GM23248 (cell line): ENCODE results near the gene SETD6. TPM values are rescaled to one million over a fixed set of nuclear protein-coding genes. Genes with fewer than 3 reads are reported as not detected.

Experiments used
- DNase-seq: peaks from one replicate; pipeline ENCODE4 v3.0.0-alpha.2; 2015
- H2AFZ ChIP-seq: fragments of 200-600 bp; sonication (generic); 2 replicates; pipeline ENCODE4 v1.6.1; 2016; ENCODE audit warnings: antibody characterized with exemption
- H3F3A ChIP-seq: fragments of 200-600 bp; sonication (generic); 2 replicates; pipeline ENCODE4 v1.6.1; 2016; ENCODE audit warnings: mild to moderate bottlenecking, antibody characterized with exemption, mixed run types; ENCODE audit not compliant: insufficient read depth
- H3K27ac ChIP-seq: fragments of 200-600 bp; sonication (generic); 2 replicates; pipeline ENCODE4 v1.5.1; 2016; ENCODE audit warnings: mild to moderate bottlenecking
- H3K27me3 ChIP-seq: fragments of 200-600 bp; sonication (generic); replicated peaks from 2 replicates; pipeline ENCODE4 v1.6.1; 2016; ENCODE audit warnings: mild to moderate bottlenecking; ENCODE audit not compliant: insufficient read depth
- H3K36me3 ChIP-seq: fragments of 200-600 bp; sonication (generic); 2 replicates; pipeline ENCODE4 v1.6.1; 2016; ENCODE audit warnings: low read depth, mild to moderate bottlenecking
- H3K4me1 ChIP-seq: fragments of 200-600 bp; sonication (generic); 2 replicates; pipeline ENCODE4 v1.6.1; 2016; ENCODE audit warnings: mild to moderate bottlenecking; ENCODE audit not compliant: insufficient read depth
- H3K4me2 ChIP-seq: fragments of 200-600 bp; sonication (generic); one replicate; pipeline ENCODE4 v1.6.1; 2016; ENCODE audit warnings: mild to moderate bottlenecking; ENCODE audit not compliant: unreplicated experiment
- H3K4me3 ChIP-seq: fragments of 200-600 bp; sonication (generic); 2 replicates; pipeline ENCODE4 v1.5.1; 2016; ENCODE audit warnings: mild to moderate bottlenecking
- H3K79me2 ChIP-seq: fragments of 200-600 bp; sonication (generic); 2 replicates; pipeline ENCODE4 v1.6.1; 2016; ENCODE audit warnings: mild to moderate bottlenecking; ENCODE audit not compliant: insufficient read depth
- H3K9ac ChIP-seq: fragments of 200-600 bp; sonication (generic); 2 replicates; pipeline ENCODE4 v1.6.1; 2016; ENCODE audit warnings: mild to moderate bottlenecking
- H3K9me2 ChIP-seq: fragments of 200-600 bp; sonication (generic); 2 replicates; pipeline ENCODE4 v1.6.1; 2016; ENCODE audit warnings: mixed run types, mild to moderate bottlenecking, moderate library complexity; ENCODE audit not compliant: insufficient read depth
- H3K9me3 ChIP-seq: fragments of 200-600 bp; sonication (generic); one replicate; pipeline ENCODE4 v1.6.1; 2017; ENCODE audit warnings: low read depth
- H4K20me1 ChIP-seq: fragments of 200-600 bp; sonication (generic); 2 replicates; pipeline ENCODE4 v1.6.0; 2016; ENCODE audit not compliant: insufficient read depth
- EZH2 ChIP-seq: fragments of 200-600 bp; sonication (generic); IDR thresholded peaks from 2 replicates; pipeline ENCODE4 v1.6.1; 2018; ENCODE audit warnings: antibody characterized with exemption, mild to moderate bottlenecking; ENCODE audit not compliant: insufficient read depth, poor library complexity, severe bottlenecking
- EZH2phosphoT487 ChIP-seq: fragments of 200-600 bp; sonication (generic); IDR thresholded peaks from 2 replicates; pipeline ENCODE4 v1.6.1; 2018; ENCODE audit warnings: antibody characterized with exemption, moderate library complexity, mild to moderate bottlenecking, low read depth; ENCODE audit not compliant: insufficient read depth
- WGBS, 2 experiments: methylation state at CpG; one replicate each; pipeline ENCODE4 v1.1.6; 2015 to 2017; ENCODE audit warnings: low lambda C conversion rate in 2 of 2, low coverage in 1 of 2; ENCODE audit errors: missing lambda C conversion rate in 2 of 2; 5-methylcytosine and 5-hydroxymethylcytosine counted together
- in situ Hi-C: fragments of 300-500 bp; cut with MboI; formaldehyde crosslinking; loops from 2 replicates; pipeline ENCODE4 v1.15.0; 2020
- polyA plus RNA-seq: library from polyadenylated mRNA; unstranded; fragments of >200 nt; fragmentation: Nextera tagmentation; extraction: Ambion mirVana; gene quantifications from 2 replicates; pipeline ENCODE4 v1.2.1, GENCODE V29; 2016
- total RNA-seq: library from RNA; depleted of rRNA; stranded (reverse); fragments of >200 nt; shearing (Covaris generic); gene quantifications from 2 replicates; pipeline ENCODE4 v1.2.3, GENCODE V29; 2014

Gene SETD6
- total and polyA plus RNA-seq, 2 experiments from 2014 or later: 9.4 to 11.5 TPM

DNA sequence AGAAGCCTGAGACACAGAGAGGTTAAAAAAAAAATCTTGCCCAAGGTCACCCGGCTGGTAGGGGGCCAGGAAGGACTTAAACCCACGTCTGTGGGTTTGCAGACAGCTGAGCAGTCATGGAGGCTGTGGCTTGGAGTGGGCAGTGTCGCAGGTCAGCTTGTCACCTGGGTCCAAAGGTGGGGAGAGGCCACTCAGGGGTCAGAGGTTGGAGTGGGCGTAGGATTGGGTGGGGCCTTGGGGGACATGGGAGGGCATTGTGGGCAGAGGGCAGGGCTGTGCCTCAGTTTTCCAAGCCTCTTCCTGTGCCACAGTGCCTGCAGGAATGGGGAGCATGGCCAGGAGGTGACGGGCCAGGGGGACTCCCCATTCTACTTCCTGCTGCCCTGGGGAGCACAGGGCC is 17.4 kb upstream of the SETD6 start:
- Histone ChIP-seq H4K20me1 (no peaks in the 10 kb centered on the region), H3K4me1 (0 out of 2 replicates have a peak, but pooled peaks cover 8% of the 10 kb centered on the region), H3K9me3 (no peaks in the 10 kb centered on the region), H3F3A (no peaks in the 10 kb centered on the region), H3K27ac (no peak overlapping the region), H3K36me3 (no peaks in the 10 kb centered on the region), H2AFZ (no peak overlapping the region), H3K4me2 (no peak overlapping the region), H3K9ac (no peak overlapping the region), H3K4me3 (no peak overlapping the region), H3K79me2 (no peaks in the 10 kb centered on the region), H3K9me2 (no peaks in the 10 kb centered on the region), H3K27me3 (peaks cover 3% of the 10 kb centered on the region; the same call in 1 of the 2 replicates)
- 74 to 77% methylated on average over 5 of the region's 5 CpGs for WGBS, 2 experiments
- TF ChIP-seq EZH2 (no peak), EZH2phosphoT487 (no peak)
- DNase-seq: no peak
- in situ Hi-C loops: loop anchor here (25.0 kb wide), 1 partner anchor 486 kb away; the partner anchor contains the start of genes USB1 and ZNF319

DNA sequence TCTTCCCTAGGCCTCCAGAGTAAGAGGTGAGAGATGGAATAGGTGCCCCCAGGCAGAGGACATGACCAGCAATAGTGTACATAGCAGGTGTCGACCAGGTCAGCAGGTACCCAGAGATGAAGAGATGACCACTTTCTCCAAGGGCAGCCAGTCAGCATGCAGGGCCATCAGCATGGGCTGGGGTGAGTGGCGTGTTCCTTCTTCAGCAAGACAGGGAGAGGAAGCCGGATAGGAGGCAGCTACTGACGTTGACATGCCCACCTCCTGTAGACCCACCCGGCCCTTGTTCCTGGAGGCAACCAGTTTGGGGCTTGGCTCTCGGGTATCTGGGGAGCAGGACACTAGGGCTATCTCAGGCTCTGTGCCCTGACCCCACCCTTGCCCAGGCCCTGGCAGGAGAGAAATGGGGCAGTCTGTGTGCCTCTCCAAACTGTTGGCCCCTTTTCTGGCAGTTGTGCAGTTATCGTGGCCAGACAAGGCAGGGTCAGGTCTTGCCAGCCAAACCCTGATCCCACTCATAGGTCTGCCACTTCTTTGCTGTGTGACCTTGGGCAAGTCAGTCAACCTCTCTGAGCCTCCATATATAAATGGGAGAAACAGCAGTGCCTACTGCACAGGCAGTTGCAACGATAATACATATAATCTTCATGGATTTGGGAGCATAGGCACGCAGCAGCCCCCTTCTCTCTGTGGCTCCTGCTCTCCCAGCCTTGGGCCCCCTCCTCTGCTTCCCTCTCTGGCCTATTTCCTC is 16.8 kb upstream of the SETD6 start:
- Histone ChIP-seq H3K9me2 (no peaks in the 10 kb centered on the region), H3K79me2 (no peaks in the 10 kb centered on the region), H3K27ac (no peak overlapping the region), H3K4me3 (no peak overlapping the region), H3F3A (no peaks in the 10 kb centered on the region), H3K4me2 (no peak overlapping the region), H3K36me3 (no peaks in the 10 kb centered on the region), H3K4me1 (0 out of 2 replicates have a peak, but pooled peaks cover 8% of the 10 kb centered on the region), H3K9me3 (no peaks in the 10 kb centered on the region), H2AFZ (no peak overlapping the region), H4K20me1 (no peaks in the 10 kb centered on the region), H3K9ac (no peak overlapping the region), H3K27me3 (peaks cover 3% of the 10 kb centered on the region; the same call in 1 of the 2 replicates)
- in situ Hi-C loops: loop anchor here (25.0 kb wide), 1 partner anchor 486 kb away; the partner anchor contains the start of genes USB1 and ZNF319
- WGBS, 2 experiments: 75 to 79% methylated on average over 9 of the region's 9 CpGs
- TF ChIP-seq EZH2phosphoT487 (no peak), EZH2 (no peak)
- DNase-seq: no peak

DNA sequence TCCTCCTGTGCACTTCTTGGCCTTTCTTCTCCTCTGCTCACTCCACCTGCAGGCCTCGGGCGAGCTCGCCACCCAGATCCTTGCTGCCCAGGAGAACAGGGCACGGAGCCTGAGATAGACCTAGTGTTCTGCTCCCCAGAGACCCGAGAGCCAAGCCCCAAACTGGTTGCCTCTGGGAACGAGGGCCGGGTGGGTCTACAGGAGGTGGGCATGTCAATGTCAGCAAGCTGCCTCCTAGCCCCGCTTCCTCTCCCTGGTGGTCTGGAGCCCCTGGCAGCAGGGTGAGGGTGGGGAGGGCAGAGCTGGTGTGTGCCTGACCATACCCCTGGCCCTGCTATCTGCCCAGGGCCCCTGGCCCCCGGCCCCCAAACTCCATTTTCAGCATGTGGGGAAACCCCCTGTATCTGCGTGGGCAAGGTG is 16.2 kb upstream of the SETD6 start:
- no peak overlapping the region for H3K4me3 ChIP-seq
- no peaks in the 10 kb centered on the region for H3K9me3 ChIP-seq
- in situ Hi-C loops: loop anchor here (25.0 kb wide), 1 partner anchor 487 kb away; the partner anchor contains the start of genes USB1 and ZNF319
- TF ChIP-seq EZH2 (no peak), EZH2phosphoT487 (no peak)
- 0 out of 2 replicates have a peak, but pooled peaks cover 8% of the 10 kb centered on the region for H3K4me1 ChIP-seq
- H3K9ac ChIP-seq: no peak overlapping the region
- H2AFZ ChIP-seq: no peak overlapping the region
- WGBS, 2 experiments: 84 to 86% methylated on average over 10 of the region's 10 CpGs
- no peaks in the 10 kb centered on the region for H3K36me3 ChIP-seq
- H3K9me2 ChIP-seq: no peaks in the 10 kb centered on the region
- no peaks in the 10 kb centered on the region for H3F3A ChIP-seq
- H3K4me2 ChIP-seq: no peak overlapping the region
- peaks cover 3% of the 10 kb centered on the region; the same call in 1 of the 2 replicates for H3K27me3 ChIP-seq
- no peaks in the 10 kb centered on the region for H4K20me1 ChIP-seq
- DNase-seq: no peak
- no peak overlapping the region for H3K27ac ChIP-seq
- no peaks in the 10 kb centered on the region for H3K79me2 ChIP-seq

DNA sequence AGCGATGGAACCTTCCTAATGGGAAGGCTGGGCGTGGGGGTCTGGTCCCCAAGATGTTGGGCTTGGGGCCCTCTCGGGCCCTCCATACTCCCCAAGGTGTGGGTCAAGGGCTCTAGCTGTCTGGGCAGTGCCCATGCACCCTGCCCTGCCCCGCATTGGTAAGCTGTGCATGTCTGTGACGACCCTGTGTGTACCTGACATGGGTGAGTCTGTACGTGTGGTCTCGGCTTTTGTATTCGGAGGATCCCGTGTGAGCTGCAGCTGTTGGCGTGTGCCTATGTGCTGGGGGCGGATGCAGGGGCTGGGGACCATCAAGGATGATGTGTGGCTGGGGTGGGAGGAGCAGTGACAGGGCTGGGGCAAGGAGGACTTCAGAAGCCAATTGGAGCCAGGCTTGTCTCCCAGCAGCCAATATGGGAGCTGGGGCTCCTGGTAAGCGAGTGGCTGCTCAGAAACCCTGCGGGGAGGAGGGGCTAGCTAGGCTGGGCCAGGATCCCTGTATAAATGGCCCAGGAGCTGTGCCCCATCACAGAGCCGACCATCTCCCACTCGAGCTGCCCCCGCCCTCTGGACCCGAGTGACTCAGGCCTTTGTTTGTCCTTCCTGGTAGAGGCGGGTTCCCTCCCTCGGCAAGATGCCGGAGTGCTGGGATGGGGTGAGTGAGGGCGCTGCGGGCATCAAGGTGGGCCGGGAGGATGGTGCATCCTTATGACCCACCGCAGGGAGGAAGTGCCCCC is 15.5 kb upstream of the SETD6 start, which contains the start of gene NDRG4:
TSS of gene NDRG4 (plus strand) at position 529 of the 737 bp plus-strand sequence. CDS start at position 635, 106 bp downstream.
- H3K27ac ChIP-seq: no peak within 1 kb of the TSS
- H2AFZ ChIP-seq: peak within 1 kb of the TSS; percentile 67
- no peaks in the 10 kb centered on the region for H3F3A ChIP-seq
- H3K79me2 ChIP-seq: no peaks in the 10 kb centered on the region
- no peaks in the 10 kb centered on the region for H3K9me2 ChIP-seq
- in situ Hi-C loops: loop anchor here (25.0 kb wide), 1 partner anchor 487 kb away; the partner anchor contains the start of genes USB1 and ZNF319
- DNase-seq: peak; percentile 79
- WGBS, 2 experiments: 27 to 29% methylated on average over 24 of the region's 24 CpGs
- H3K4me2 ChIP-seq: peak within 1 kb of the TSS; percentile 39
- peaks cover 3% of the 10 kb centered on the region; the same call in 1 of the 2 replicates for H3K27me3 ChIP-seq
- H4K20me1 ChIP-seq: no peaks in the 10 kb centered on the region
- no peak for TF ChIP-seq EZH2phosphoT487
- TF ChIP-seq EZH2: no peak
- H3K4me3 ChIP-seq: peak within 1 kb of the TSS; percentile 56
- H3K9ac ChIP-seq: no peak within 1 kb of the TSS
- H3K36me3 ChIP-seq: no peaks in the 10 kb centered on the region
- 0 out of 2 replicates have a peak, but pooled peaks cover 8% of the 10 kb centered on the region for H3K4me1 ChIP-seq
- H3K9me3 ChIP-seq: no peaks in the 10 kb centered on the region
